Lower lobe of right lung (tissue), 2 donors: ENCODE measurements around the gene HYDIN. TPM values are rescaled to one million over a fixed set of nuclear protein-coding genes. Genes with fewer than 3 reads are reported as not detected.

Experiments
- ATAC-seq, 2 donors: fragments of 200-7000 bp; cut with Tn5 transposase; one replicate each; pipeline ENCODE4 v1.9.1; 2020 to 2022; ENCODE audit warnings: mild to moderate bottlenecking in 2 of 2, moderate library complexity in 2 of 2
- DNase-seq: peaks from one replicate; pipeline ENCODE4 v3.0.0-alpha.2; 2020
- H3K27ac ChIP-seq: fragments of 200-600 bp; one replicate; pipeline ENCODE4 v1.8.0; 2022
- H3K27me3 ChIP-seq: fragments of 200-600 bp; one replicate; pipeline ENCODE4 v1.8.0; 2022; ENCODE audit warnings: low read depth
- H3K36me3 ChIP-seq: fragments of 200-600 bp; one replicate; pipeline ENCODE4 v1.8.0; 2022; ENCODE audit warnings: mild to moderate bottlenecking
- H3K4me1 ChIP-seq: fragments of 200-600 bp; one replicate; pipeline ENCODE4 v1.8.0; 2022
- H3K4me3 ChIP-seq: fragments of 200-600 bp; one replicate; pipeline ENCODE4 v1.8.0; 2022; ENCODE audit warnings: mild to moderate bottlenecking
- H3K9me3 ChIP-seq: fragments of 200-600 bp; one replicate; pipeline ENCODE4 v1.8.0; 2022
- intact Hi-C: fragments of 100-400 bp; cut with DNase I; formaldehyde crosslinking; loops from one replicate; pipeline ENCODE4 v1.11.0; 2022
- total RNA-seq: library from RNA; stranded (reverse); fragmentation: NEBNext Ultra II Directional; extraction: Animal tissue kit (Norgen Biotek cat#: 25700); gene quantifications from one replicate; pipeline ENCODE4 v1.2.1, GENCODE V29; 2021
- TF ChIP-seq, protein P1 (sequence below): fragments of 200-600 bp; IDR thresholded peaks from one replicate; pipeline ENCODE4 v1.8.0; 2022; ENCODE audit warnings: antibody characterized with exemption, mild to moderate bottlenecking
- donor health status: DM: no; HTN: yes; CAD: no; lungs with severe emphysema.

Gene HYDIN
- total RNA-seq, 1 donor from 2014 or later, result 19.5 TPM

DNA sequence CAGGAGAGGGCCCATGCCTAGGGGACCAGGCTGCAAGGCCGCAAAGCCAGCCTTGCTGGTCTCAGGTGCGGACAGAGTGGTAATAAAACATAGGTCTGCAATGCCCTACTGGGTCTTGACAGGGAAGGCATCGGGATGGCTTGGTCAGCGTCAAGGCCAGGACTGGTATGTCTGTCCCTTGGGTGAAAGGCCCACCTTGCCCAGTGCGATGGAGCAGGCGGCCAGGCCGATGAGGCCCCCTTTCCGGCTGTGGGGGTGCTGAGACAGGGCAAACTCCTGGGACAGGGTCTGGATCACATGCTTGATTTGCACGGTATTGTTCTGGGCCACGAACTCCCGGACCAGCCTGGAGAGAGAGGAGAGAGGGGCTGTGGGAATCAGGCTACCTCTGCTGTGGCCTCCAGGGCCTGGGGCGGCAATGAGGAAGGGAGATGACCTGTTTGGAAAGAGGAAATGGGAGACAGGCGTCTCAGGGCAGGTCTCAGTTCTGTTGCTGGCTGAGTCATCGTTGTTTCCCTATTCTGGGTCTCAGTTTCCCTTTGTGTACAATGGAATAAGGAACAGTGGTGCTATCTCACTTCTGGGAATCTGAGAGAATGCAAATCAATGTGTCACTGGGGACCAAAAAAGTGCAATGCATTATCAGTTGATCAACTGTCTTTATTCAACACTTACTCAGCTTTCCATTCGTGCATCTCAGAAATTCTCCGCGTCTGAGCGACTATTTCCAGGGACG lies 444.3 kb downstream of the HYDIN start:
- DNase-seq (no peak), ATAC-seq (peak in 1 of 2 donors; percentile 9)
- H3K27me3 ChIP-seq, result no peaks in the 10 kb centered on the region
- peaks cover 10% of the 10 kb centered on the region for H3K4me1 ChIP-seq
- no peak overlapping the region for H3K27ac ChIP-seq
- TF ChIP-seq, protein P1, sequence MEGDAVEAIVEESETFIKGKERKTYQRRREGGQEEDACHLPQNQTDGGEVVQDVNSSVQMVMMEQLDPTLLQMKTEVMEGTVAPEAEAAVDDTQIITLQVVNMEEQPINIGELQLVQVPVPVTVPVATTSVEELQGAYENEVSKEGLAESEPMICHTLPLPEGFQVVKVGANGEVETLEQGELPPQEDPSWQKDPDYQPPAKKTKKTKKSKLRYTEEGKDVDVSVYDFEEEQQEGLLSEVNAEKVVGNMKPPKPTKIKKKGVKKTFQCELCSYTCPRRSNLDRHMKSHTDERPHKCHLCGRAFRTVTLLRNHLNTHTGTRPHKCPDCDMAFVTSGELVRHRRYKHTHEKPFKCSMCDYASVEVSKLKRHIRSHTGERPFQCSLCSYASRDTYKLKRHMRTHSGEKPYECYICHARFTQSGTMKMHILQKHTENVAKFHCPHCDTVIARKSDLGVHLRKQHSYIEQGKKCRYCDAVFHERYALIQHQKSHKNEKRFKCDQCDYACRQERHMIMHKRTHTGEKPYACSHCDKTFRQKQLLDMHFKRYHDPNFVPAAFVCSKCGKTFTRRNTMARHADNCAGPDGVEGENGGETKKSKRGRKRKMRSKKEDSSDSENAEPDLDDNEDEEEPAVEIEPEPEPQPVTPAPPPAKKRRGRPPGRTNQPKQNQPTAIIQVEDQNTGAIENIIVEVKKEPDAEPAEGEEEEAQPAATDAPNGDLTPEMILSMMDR, result no peak
- no peak overlapping the region for H3K4me3 ChIP-seq
- peaks cover 57% of the 10 kb centered on the region for H3K36me3 ChIP-seq
- intact Hi-C loops, result no loop called here
- H3K9me3 ChIP-seq, result no peaks in the 10 kb centered on the region

DNA sequence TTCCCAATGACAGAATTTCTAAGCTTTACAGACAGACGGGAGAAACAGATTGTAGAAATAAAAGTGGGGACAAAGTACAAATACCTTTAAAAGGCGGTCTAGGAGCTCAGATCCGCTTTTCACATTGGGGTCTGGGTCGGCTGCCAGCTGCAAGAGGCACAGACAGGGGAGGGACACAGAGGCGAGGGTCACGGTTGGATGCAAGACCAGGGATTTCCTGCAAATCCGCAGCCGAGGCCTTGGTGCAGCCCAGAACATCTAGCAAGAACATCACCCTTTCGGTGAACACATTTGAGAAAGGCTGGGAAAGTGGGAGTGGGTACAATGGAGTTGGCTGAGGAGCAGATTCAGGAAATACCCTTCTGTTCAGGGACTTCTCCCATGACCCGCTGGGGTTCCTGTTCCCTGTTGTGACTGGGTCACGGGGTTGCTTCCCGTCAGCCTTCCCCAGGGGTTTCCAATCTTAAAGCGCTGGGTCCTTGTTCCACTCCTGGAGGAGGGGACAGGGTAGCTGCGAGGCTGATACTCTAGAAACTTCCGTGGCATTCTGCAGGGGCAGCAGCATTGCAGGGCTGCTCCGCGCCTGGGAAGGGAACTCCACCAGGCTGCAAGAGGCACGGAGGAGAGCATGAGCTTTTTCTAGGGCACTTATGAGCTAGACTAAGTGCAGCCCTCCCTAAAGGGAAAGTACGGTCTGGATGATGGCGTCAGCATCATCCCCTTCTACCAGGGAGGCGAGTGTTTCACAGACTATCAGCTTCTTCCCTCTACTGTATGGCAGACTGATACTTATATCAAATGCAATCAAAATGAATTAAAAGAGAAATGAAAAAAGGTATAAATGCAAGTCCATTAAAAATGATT lies 445.6 kb downstream of the HYDIN start:
- no peaks in the 10 kb centered on the region for H3K9me3 ChIP-seq

DNA sequence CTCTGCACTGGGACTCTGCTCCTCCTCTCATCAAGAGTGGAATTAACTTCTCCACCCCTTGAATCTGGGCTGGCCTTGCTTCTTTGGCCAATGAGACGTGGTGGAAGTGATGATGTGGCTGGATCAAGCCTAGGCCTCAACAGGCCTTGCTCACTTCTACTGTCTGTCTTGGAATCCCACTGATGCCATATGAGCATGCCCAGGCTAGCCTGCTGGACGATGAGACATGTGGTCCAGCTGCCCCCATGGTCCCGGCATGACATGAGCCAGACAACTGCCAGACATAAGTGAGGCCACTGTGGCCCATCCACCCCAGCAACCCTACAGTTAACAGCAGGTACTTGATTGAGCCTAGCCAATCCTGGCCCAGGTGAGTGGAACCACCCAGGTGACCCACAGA lies 448.3 kb downstream of the HYDIN start:
- no peaks in the 10 kb centered on the region for H3K9me3 ChIP-seq
- TF ChIP-seq, protein P1, result no peak
- H3K4me1 ChIP-seq, result no peaks in the 10 kb centered on the region
- DNase-seq, result no peak
- H3K27me3 ChIP-seq, result no peaks in the 10 kb centered on the region
- ATAC-seq, result no peak
- peaks cover 94% of the 10 kb centered on the region for H3K36me3 ChIP-seq
- no peak overlapping the region for H3K27ac ChIP-seq
- no peak overlapping the region for H3K4me3 ChIP-seq
- intact Hi-C loops, result no loop called here

More for the DNA sequence above, 445.6 kb downstream of the HYDIN start:
- no peak overlapping the region for H3K4me3 ChIP-seq
- H3K36me3 ChIP-seq, result peaks cover 70% of the 10 kb centered on the region
- TF ChIP-seq, protein P1, result no peak
- DNase-seq (no peak), ATAC-seq (no peak)
- intact Hi-C loops, result no loop called here
- H3K27me3 ChIP-seq, result no peaks in the 10 kb centered on the region
- H3K4me1 ChIP-seq, result peaks cover 4% of the 10 kb centered on the region
- H3K27ac ChIP-seq, result no peak overlapping the region

DNA sequence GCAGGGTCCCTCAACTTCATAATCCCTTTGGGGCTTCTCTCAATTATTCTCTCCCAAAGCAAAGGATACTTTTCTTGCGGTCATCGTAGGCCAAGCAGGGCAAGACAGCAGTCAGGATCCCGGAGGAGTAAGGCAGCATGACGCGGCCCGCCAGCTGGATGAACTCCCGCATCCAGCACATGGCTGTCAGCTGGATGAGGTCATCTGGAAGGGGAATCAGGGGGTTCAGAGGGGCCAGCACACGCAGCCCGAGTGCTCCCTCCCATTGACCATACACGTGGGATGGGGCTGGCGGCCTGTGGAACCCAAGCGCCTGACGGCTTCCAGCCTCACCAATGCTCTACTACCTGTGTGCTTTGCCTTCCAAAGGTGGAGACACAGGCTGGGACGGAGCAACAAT lies 448.7 kb downstream of the HYDIN start:
- no peak overlapping the region for H3K4me3 ChIP-seq
- H3K36me3 ChIP-seq, result peaks cover 97% of the 10 kb centered on the region
- intact Hi-C loops, result no loop called here
- no peaks in the 10 kb centered on the region for H3K9me3 ChIP-seq
- H3K27me3 ChIP-seq, result no peaks in the 10 kb centered on the region
- TF ChIP-seq, protein P1, result no peak
- no peak overlapping the region for H3K27ac ChIP-seq
- no peak for ATAC-seq
- no peak for DNase-seq
- no peaks in the 10 kb centered on the region for H3K4me1 ChIP-seq

DNA sequence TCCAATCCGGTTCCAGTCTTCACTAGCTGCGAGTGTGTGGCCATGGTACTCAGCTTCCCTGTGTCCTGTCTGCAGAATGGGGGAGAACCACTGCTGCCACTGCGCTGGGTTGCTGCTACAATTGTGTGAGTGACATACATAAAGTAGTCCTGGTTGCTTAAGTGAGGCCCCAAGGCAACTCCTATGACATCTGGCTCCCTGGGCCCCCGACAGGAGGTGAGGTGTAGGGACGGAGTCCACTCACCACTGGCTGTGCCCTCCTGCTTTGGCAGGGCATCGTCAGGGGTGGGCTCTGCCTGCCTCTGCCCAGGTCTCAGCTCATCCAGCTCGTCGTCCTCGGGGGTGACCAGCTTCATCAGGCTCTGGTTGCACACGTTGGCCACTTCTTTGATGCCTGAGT lies 450.0 kb downstream of the HYDIN start:
- Histone ChIP-seq H3K27ac (no peak overlapping the region), H3K9me3 (no peaks in the 10 kb centered on the region), H3K4me3 (no peak overlapping the region), H3K36me3 (peaks cover 97% of the 10 kb centered on the region), H3K4me1 (no peaks in the 10 kb centered on the region), H3K27me3 (no peaks in the 10 kb centered on the region)
- intact Hi-C loops, result no loop called here
- no peak for DNase-seq
- ATAC-seq, result no peak
- TF ChIP-seq, protein P1, result no peak
